Rectal smooth muscle tissue (tissue), 1 donor: ENCODE data around the gene SWSAP1.
"Not testable (repeated sequence)": the region's sequence is repeated elsewhere in the genome, so short reads cannot be mapped to it uniquely, and the experiment has no call there.

ENCODE experiments used
- H3K27ac ChIP-seq: one replicate; pipeline ENCODE4 v1.7.0; 2013; ENCODE audit warnings: low read depth, low read length, inconsistent platforms
- H3K27me3 ChIP-seq: one replicate; pipeline ENCODE4 v1.7.0; 2013; ENCODE audit warnings: low read length; ENCODE audit not compliant: control insufficient read depth, insufficient read depth
- H3K36me3 ChIP-seq: one replicate; pipeline ENCODE4 v1.7.0; 2013; ENCODE audit warnings: low read length; ENCODE audit not compliant: control insufficient read depth, insufficient read depth
- H3K4me1 ChIP-seq: one replicate; pipeline ENCODE4 v1.7.0; 2013; ENCODE audit warnings: low read length; ENCODE audit not compliant: control insufficient read depth, insufficient read depth
- H3K4me3 ChIP-seq: one replicate; pipeline ENCODE4 v1.7.0; 2013; ENCODE audit warnings: low read length
- H3K9ac ChIP-seq: one replicate; pipeline ENCODE4 v1.7.0; 2013; ENCODE audit warnings: low read length

Gene SWSAP1

DNA sequence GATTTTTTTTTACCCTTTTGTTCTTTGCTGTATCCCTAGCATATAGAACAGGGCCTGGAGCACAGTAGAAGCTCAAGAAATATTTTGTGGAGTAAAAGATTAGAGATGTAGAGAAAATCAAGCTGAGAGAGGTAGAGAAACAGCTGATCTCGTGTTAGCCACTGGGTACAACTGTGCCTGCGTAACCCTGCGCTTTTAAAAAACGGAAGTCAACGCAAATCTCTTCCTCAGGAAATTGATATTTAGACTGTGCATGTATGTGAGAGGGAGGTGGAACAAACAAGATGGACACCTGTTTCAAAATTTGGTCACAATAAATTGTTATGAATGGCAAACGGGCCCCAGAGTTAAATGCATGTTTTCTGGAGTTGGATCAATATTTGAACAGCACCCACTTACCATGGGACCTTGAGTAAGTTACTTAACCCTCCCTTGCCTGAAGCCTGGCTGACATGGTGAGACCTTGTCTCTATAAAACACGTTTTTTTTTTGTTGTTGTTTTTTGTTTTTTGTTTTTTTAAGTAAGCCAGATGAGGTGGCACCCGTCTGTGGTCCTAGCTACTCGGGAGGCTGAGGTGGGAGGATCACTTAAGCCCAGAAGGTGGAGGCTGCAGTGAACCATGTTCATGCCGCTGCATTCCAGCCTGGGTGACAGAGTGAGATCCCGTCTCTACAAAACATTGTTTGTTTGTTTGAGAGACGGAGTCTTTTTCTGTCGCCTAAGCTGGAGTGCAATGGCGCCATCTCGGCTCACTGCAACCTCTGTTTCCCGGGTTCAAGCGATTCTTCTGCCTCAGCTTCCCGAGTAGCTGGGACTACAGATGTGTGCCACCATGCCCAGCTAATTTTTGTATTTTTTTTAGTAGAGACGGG lies 12.9 kb downstream of the SWSAP1 start:
- H3K27me3 ChIP-seq = peaks cover 2% of the 10 kb centered on the region
- H3K4me1 ChIP-seq = no peaks in the 10 kb centered on the region
- no peak overlapping the region for H3K4me3 ChIP-seq
- no peaks in the 10 kb centered on the region for H3K36me3 ChIP-seq
- no peak overlapping the region for H3K27ac ChIP-seq
- H3K9ac ChIP-seq = no peak overlapping the region

DNA sequence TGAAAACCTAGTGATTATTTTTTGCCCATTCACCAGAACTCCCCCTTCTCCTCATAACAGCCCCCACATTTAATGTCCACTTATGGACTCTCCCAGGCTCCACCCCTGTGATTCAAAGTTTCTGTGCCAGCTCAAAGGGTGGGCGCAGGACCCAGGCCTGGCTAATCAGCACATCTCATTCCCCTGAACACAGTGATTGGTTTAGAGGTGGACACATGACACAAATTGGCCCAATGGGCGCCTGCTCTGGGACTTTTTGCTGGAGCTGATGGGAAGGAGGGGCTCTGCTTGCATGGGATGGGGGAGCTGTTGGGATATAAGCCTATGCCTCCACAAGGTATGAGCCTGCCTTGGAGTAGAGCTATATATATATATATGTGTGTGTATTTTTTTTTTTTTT lies 15.9 kb downstream of the SWSAP1 start:
- Histone ChIP-seq H3K9ac (no peak overlapping the region), H3K36me3 (no peaks in the 10 kb centered on the region), H3K27me3 (no peaks in the 10 kb centered on the region), H3K4me1 (no peaks in the 10 kb centered on the region), H3K4me3 (no peak overlapping the region), H3K27ac (no peak overlapping the region)

GRCh38 chr19:11390933-11391680 lies 16.6 kb downstream of the SWSAP1 start:
- no peaks in the 10 kb centered on the region for H3K4me1 ChIP-seq

GRCh38 chr19:11397089-11397610 lies 22.7 kb downstream of the SWSAP1 start:
- Histone ChIP-seq H3K9ac (no peak overlapping the region), H3K27me3 (no peaks in the 10 kb centered on the region), H3K36me3 (no peaks in the 10 kb centered on the region), H3K4me3 (no peak overlapping the region), H3K27ac (no peak overlapping the region), H3K4me1 (no peaks in the 10 kb centered on the region)

More at GRCh38 chr19:11390933-11391680, 16.6 kb downstream of the SWSAP1 start:
- H3K36me3 ChIP-seq = no peaks in the 10 kb centered on the region
- H3K9ac ChIP-seq = no peak overlapping the region
- H3K4me3 ChIP-seq = no peak overlapping the region
- H3K27ac ChIP-seq = no peak overlapping the region
- H3K27me3 ChIP-seq = no peaks in the 10 kb centered on the region

- Histone ChIP-seq H3K4me3 (no peak overlapping the region), H3K27me3 (no peaks in the 10 kb centered on the region), H3K27ac (no peak overlapping the region), H3K9ac (no peak overlapping the region), H3K36me3 (no peaks in the 10 kb centered on the region), H3K4me1 (no peaks in the 10 kb centered on the region)
Measured at GRCh38 chr19:11399667-11400066, 25.2 kb downstream of the SWSAP1 start.

- Histone ChIP-seq H3K4me3 (no peak overlapping the region), H3K27me3 (no peaks in the 10 kb centered on the region), H3K4me1 (no peaks in the 10 kb centered on the region), H3K27ac (no peak overlapping the region), H3K36me3 (no peaks in the 10 kb centered on the region), H3K9ac (no peak overlapping the region)
Measured at GRCh38 chr19:11400798-11401197, 26.3 kb downstream of the SWSAP1 start.

DNA sequence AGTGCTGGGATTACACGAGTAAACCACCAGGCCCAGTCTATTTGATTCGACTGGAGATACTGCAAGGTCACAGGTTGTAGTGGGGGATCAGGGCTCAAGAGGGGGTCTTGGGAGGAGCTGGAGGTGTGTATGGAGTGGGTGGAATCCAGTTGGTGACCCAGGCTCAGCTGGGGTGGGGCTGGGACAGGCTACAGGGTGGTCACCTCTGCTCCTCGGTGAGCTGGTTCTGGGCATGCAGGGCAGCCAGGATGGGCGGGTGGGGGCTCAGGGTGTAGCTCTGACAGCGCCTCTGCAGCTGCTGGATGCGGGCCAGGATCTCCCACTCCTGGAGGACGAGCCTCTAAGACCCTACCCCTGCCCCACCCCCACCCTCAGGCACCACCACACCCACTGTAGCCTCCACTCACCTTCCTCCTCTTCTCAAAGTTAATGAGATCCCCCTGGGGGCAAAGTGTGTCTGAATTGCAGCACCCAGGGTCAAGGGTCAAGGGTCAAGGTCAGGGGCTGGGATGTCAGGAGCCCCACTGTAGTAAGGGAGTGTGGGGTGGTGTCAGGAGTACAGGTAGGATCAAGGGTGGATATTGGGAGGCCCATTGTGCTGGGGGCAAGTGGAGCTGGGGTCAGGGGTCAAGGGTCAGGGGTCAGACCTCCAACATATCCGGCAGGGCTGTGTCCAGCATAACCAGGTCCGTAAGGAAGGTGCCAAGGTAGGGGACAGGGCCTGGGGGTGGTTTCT lies 27.5 kb downstream of the SWSAP1 start:
- Histone ChIP-seq H3K9ac (no peak overlapping the region), H3K36me3 (no peaks in the 10 kb centered on the region), H3K4me3 (no peak overlapping the region), H3K4me1 (no peaks in the 10 kb centered on the region), H3K27me3 (no peaks in the 10 kb centered on the region), H3K27ac (no peak overlapping the region)

GRCh38 chr19:11404588-11405222 lies 30.2 kb downstream of the SWSAP1 start:
- H3K27ac ChIP-seq = no peak overlapping the region

DNA sequence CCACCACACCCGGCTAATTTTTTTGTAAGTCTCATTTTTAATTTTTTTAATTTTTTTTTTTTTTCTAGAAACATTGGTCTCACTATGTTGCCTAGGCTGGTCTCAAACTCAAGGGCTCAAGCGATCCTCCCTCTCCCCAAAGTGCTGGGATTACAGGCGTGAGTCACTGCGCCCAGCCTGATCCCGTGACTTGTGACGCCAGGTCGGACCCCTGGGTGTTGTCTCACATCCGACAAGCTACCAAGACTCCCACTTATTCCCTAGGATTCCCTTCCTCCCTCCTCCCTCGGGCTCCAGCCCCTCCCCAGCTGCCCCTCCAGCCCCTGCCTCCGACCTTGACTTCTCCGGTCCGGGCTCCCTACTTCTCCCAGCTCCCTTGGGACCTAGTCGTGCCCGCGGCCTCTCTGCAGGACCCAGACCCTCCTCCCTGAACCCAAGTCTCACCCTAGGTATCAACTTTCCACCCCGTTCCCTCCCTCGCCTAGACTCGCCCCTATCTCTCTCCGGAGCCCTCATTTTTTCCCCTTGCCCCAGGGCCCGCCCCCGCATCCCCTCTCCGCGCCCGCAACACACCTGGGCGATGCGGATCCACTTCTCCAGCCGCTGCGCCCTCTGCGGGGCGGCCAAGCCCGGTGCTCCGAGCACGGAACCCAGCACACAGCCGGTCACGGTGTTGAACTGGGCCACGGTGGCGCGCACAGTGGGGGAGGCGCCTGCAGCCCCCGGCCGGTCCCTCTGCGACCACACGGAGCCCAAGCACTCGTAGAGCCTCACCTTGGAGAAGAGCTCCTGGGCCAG lies 31.6 kb downstream of the SWSAP1 start:
- H3K27ac ChIP-seq = no peak overlapping the region

More at GRCh38 chr19:11404588-11405222, 30.2 kb downstream of the SWSAP1 start:
- H3K4me1 ChIP-seq = no peaks in the 10 kb centered on the region
- no peaks in the 10 kb centered on the region for H3K36me3 ChIP-seq
- H3K27me3 ChIP-seq = no peaks in the 10 kb centered on the region
- H3K9ac ChIP-seq = no peak overlapping the region
- no peak overlapping the region for H3K4me3 ChIP-seq

GRCh38 chr19:11406703-11407236 lies 32.3 kb downstream of the SWSAP1 start:
- H3K4me1 ChIP-seq, H3K27ac ChIP-seq, H3K27me3 ChIP-seq, H3K36me3 ChIP-seq, H3K4me3 ChIP-seq, H3K9ac ChIP-seq: not testable (repeated sequence)

More for the DNA sequence above, 31.6 kb downstream of the SWSAP1 start:
- Histone ChIP-seq H3K9ac (no peak overlapping the region), H3K27me3 (no peaks in the 10 kb centered on the region), H3K4me1 (no peaks in the 10 kb centered on the region), H3K4me3 (no peak overlapping the region), H3K36me3 (no peaks in the 10 kb centered on the region)

DNA sequence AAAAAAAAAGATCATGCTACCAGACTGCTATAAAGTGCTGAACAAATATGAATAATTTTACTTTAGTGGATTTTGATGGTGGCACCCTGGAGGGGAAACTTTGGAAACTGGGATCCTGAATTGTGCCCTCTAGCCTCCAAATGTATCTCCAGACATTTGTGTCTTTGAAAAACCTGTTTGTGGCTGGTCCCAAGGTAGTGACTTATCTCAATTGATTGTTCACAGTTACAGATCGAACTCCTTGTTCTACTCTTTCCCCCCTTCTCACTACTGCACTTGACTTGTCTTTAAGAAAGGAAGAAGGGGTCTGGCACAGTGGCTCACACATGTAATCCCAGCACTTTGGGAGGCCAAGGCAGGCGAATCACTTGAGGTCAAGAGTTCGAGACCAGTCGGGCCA lies 34.1 kb downstream of the SWSAP1 start:
- Histone ChIP-seq H3K27ac (no peak overlapping the region), H3K36me3 (no peaks in the 10 kb centered on the region), H3K27me3 (no peaks in the 10 kb centered on the region), H3K9ac (no peak overlapping the region), H3K4me3 (no peak overlapping the region), H3K4me1 (no peaks in the 10 kb centered on the region)
